Cerebellar nuclear complex (tissue), 1 donor: ENCODE data around the gene ZNF587.
"Not testable (repeated sequence)": the region's sequence is repeated elsewhere in the genome, so short reads cannot be mapped to it uniquely, and the experiment has no call there.

Source experiments
- DNase-seq, 2 experiments: peaks; one replicate each; lab custom pipeline; 2025; lab: John Stamatoyannopoulos, UW

The ZNF587 gene

GRCh38 chr19:57823155-57823554, 26.5 kb upstream of the ZNF587 start:
- not testable (repeated sequence) for DNase-seq

- not testable (repeated sequence) for DNase-seq
Observed at GRCh38 chr19:57823608-57824007, 26.1 kb upstream of the ZNF587 start.

GRCh38 chr19:57825511-57825910, 24.1 kb upstream of the ZNF587 start:
- no peak for DNase-seq

- DNase-seq = no peak
Observed at GRCh38 chr19:57829316-57829715, 20.3 kb upstream of the ZNF587 start.

GRCh38 chr19:57830071-57830602, 19.5 kb upstream of the ZNF587 start, which contains the start of gene ZNF587B:
Gene ZNF587B (plus strand): TSS chr19:57830299. CDS start chr19:57830529, 230 bp downstream.
- peak; percentile 55 to 61 for DNase-seq

GRCh38 chr19:57836991-57837390, 12.7 kb upstream of the ZNF587 start:
- DNase-seq = not testable (repeated sequence)

- not testable (repeated sequence) for DNase-seq
Observed at GRCh38 chr19:57838622-57839191, 11.0 kb upstream of the ZNF587 start.

- no peak for DNase-seq
Observed at GRCh38 chr19:57841122-57841763, 8.4 kb upstream of the ZNF587 start.

GRCh38 chr19:57847164-57847563, 2.5 kb upstream of the ZNF587 start:
- DNase-seq = not testable (repeated sequence)

- DNase-seq = not testable (repeated sequence)
Observed at GRCh38 chr19:57849162-57849665, 445 bp upstream of the ZNF587 start.

GRCh38 chr19:57850553-57851017, 926 bp downstream of the ZNF587 start:
- DNase-seq = no peak

- not testable (repeated sequence) for DNase-seq
Observed at GRCh38 chr19:57851812-57852603, 2.3 kb downstream of the ZNF587 start.

- DNase-seq = not testable (repeated sequence)
Observed at GRCh38 chr19:57854117-57854516, 4.5 kb downstream of the ZNF587 start.

- DNase-seq = not testable (repeated sequence)
Observed at GRCh38 chr19:57862351-57862750, 12.7 kb downstream of the ZNF587 start.

- DNase-seq = no peak
Observed at GRCh38 chr19:57867868-57868492, 18.3 kb downstream of the ZNF587 start.

- not testable (repeated sequence) for DNase-seq
Observed at GRCh38 chr19:57869655-57870054, 20.0 kb downstream of the ZNF587 start.

- no peak for DNase-seq
Observed at GRCh38 chr19:57870225-57870624, 20.6 kb downstream of the ZNF587 start.

- no peak for DNase-seq
Observed at GRCh38 chr19:57872450-57872849, 22.8 kb downstream of the ZNF587 start.

- DNase-seq = not testable (repeated sequence)
Observed at GRCh38 chr19:57873883-57874799, 24.5 kb downstream of the ZNF587 start.

- DNase-seq = no peak
Observed at GRCh38 chr19:57886046-57886445, 36.4 kb downstream of the ZNF587 start.
